NB4 (cell line): Measurements from ENCODE around the gene WFS1.

Source experiments
- DNase-seq: peaks from one replicate; pipeline ENCODE4 v3.0.0; 2010; ENCODE audit warnings: low read depth
- H3K4me3 ChIP-seq: one replicate; pipeline ENCODE4 v1.5.1; 2011; ENCODE audit warnings: mild to moderate bottlenecking, low read depth, low read length, moderate library complexity
- MYC ChIP-seq: IDR thresholded peaks from 2 replicates; pipeline ENCODE4 v1.6.1; 2011; ENCODE audit warnings: low read depth, low read length
- POLR2A ChIP-seq: IDR thresholded peaks from 2 replicates; pipeline ENCODE4 v1.6.1; 2011; ENCODE audit warnings: mild to moderate bottlenecking; ENCODE audit not compliant: insufficient read length; ENCODE audit errors: extremely low read depth
- TF ChIP-seq, protein P1 (sequence below): IDR thresholded peaks from one replicate; pipeline ENCODE4 v1.5.1; 2012; ENCODE audit warnings: low read depth, low read length
- TF ChIP-seq, protein P2 (sequence below): IDR thresholded peaks from 2 replicates; pipeline ENCODE4 v1.6.1; 2011; ENCODE audit warnings: low read depth, low read length

WFS1 gene, protein sequence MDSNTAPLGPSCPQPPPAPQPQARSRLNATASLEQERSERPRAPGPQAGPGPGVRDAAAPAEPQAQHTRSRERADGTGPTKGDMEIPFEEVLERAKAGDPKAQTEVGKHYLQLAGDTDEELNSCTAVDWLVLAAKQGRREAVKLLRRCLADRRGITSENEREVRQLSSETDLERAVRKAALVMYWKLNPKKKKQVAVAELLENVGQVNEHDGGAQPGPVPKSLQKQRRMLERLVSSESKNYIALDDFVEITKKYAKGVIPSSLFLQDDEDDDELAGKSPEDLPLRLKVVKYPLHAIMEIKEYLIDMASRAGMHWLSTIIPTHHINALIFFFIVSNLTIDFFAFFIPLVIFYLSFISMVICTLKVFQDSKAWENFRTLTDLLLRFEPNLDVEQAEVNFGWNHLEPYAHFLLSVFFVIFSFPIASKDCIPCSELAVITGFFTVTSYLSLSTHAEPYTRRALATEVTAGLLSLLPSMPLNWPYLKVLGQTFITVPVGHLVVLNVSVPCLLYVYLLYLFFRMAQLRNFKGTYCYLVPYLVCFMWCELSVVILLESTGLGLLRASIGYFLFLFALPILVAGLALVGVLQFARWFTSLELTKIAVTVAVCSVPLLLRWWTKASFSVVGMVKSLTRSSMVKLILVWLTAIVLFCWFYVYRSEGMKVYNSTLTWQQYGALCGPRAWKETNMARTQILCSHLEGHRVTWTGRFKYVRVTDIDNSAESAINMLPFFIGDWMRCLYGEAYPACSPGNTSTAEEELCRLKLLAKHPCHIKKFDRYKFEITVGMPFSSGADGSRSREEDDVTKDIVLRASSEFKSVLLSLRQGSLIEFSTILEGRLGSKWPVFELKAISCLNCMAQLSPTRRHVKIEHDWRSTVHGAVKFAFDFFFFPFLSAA

DNA sequence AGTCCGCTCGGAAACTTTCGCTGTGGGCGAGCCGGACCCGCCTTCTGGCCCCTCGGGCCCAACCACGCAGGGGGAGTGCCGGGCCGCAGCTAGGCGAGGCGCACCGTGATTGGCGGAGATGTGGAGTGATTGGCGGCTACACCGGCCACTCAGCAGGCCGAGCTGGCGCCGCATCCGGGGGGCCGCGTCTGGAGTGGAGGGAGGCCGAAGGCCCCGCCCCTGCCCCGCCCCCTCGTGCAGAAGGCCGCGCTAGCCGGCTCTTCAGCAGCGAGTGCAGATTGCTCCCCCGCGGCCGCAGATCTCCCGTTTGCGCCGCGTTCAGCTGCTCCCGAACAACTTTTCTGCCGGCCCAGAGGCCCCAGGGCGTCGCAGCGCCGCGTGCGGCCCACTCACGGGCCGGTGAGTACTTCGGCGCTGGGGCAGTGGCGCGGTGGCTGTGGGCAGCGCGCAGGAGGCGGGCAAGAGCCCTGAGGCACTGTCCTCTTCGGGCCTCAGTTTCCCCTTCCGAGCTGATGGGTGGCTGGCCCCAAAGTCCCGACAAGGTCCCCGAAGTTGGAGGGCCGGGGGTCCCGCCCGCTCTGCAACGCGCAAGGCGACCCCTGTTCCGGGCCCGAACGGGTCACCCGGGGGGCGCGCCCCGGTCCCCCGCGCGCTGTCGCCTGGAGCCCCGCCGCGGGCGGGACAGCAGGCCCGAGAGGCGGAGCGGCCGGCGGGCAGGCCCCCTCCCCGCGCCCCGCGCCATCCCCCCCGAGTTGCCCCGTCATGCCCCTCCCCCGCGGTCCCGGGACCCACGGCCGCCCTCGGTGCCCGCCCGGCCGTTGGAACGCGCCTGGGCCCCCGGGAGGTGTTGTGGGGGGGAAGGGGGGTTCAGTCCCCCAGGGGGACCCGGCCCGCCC lies at the start of gene WFS1:
TSS of gene WFS1 (plus strand) at position 235 of the 896 bp plus-strand sequence. CDS start 7,606 bp downstream, outside the sequence.
- H3K4me3 ChIP-seq: no peak within 1 kb of the TSS
- no peak for DNase-seq
- TF ChIP-seq POLR2A (no peak), MYC (no peak)
- TF ChIP-seq, protein P1, sequence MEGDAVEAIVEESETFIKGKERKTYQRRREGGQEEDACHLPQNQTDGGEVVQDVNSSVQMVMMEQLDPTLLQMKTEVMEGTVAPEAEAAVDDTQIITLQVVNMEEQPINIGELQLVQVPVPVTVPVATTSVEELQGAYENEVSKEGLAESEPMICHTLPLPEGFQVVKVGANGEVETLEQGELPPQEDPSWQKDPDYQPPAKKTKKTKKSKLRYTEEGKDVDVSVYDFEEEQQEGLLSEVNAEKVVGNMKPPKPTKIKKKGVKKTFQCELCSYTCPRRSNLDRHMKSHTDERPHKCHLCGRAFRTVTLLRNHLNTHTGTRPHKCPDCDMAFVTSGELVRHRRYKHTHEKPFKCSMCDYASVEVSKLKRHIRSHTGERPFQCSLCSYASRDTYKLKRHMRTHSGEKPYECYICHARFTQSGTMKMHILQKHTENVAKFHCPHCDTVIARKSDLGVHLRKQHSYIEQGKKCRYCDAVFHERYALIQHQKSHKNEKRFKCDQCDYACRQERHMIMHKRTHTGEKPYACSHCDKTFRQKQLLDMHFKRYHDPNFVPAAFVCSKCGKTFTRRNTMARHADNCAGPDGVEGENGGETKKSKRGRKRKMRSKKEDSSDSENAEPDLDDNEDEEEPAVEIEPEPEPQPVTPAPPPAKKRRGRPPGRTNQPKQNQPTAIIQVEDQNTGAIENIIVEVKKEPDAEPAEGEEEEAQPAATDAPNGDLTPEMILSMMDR: no peak
- TF ChIP-seq, protein P2, sequence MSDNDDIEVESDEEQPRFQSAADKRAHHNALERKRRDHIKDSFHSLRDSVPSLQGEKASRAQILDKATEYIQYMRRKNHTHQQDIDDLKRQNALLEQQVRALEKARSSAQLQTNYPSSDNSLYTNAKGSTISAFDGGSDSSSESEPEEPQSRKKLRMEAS: no peak

DNA sequence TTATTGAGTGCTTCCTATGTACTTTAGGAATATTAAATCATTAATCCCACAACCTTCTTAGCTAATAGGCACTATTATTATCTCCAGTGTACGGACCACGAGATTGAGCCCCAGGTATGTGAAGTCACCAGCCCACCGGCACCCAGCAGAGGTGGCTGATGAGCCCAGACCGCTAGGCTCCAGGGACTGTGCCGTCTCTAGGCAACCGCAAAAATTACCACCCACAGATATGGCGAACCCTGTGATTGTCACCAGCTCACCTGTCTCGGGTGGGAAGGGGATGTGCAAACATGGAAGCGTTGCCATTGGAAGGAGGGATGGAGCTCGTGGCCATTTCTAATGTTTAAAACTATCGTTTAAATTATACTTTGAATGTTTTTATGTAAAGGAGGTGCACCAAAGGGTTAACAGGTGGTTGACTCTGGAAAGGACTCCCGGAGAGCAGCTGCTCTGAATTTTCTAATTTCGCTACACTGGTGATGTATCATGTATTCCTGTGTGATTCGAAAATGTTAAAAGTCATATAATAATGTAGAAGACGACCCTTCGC lies 48.3 kb upstream of the WFS1 start:
- no peak for TF ChIP-seq POLR2A
- TF ChIP-seq, protein P2: no peak
- no peak for DNase-seq
- H3K4me3 ChIP-seq: no peak overlapping the region

DNA sequence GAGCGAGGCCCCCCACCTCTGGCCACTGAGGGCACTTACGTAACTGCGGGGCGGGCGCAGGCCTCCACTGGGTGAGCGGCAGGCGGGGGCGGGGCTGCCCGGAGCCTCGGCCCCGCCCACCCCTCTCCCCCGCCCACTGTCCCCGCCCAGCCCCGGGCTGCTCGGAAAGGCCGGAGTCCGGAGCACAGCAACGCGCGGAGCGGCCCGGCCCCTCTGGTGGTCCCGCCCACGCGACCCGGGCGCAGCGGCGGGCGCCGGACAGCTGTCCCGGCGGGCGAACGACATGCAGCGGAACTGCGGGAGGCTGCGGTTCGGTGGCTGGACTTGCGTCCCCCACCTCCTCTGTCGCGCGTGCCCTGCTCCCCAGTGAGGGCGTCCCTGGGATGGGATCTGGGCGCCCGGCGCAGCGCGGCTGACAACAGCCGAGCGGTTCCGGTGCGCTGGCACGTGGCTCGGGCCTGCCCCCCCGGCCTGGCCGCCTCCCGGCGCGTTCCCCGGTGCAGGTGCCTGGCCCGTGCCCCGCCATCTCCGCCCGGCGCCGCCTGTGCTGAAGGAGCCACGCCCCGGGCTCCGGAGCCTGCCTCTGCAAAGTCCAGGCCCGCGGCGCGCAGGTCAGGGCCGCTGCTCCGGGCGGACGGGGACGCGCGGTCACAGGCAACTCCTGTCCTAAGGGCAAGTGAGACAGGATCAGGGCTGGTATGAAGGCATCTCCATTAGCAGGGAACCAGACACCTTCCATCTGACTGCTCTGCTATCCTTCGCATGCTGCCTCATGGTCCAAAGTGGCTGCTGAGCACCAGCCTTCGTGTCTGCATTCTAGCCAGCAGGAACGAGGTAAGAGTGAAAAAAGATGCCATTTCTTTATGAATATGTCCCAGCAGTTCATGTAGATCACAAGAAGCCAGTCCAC lies 47.5 kb upstream of the WFS1 start:
- TF ChIP-seq MYC (no peak), POLR2A (no peak)
- TF ChIP-seq, protein P1: no peak
- TF ChIP-seq, protein P2: no peak
- DNase-seq: no peak
- no peak overlapping the region for H3K4me3 ChIP-seq

DNA sequence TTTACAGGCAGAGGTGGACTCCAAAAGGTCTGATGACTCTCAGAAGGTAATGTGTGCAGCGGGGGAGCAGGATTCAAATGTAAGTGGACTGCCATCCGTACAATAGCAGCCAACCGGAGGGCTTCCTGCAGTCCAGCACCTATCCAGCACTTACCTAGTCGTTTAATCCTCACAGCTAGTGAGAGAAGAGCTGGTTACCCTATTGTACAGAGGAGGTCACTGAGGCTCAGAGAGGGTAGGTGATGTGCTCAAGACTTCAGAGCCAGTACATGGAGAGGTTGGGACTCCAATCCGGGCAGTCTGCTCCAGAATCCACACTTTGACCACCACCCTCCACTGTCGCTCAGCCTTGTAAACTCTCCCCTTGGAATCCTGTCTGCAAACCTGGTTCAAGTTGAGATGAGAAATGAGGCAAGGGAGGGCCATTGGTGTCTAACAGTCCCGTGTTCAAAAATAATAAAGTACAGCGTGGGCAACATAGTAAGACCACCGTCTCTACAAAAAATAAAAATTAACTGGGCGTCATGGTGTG lies 46.8 kb upstream of the WFS1 start:
- TF ChIP-seq, protein P2: no peak
- TF ChIP-seq POLR2A (no peak), MYC (no peak)
- TF ChIP-seq, protein P1: no peak
- H3K4me3 ChIP-seq: no peak overlapping the region
- DNase-seq: no peak

DNA sequence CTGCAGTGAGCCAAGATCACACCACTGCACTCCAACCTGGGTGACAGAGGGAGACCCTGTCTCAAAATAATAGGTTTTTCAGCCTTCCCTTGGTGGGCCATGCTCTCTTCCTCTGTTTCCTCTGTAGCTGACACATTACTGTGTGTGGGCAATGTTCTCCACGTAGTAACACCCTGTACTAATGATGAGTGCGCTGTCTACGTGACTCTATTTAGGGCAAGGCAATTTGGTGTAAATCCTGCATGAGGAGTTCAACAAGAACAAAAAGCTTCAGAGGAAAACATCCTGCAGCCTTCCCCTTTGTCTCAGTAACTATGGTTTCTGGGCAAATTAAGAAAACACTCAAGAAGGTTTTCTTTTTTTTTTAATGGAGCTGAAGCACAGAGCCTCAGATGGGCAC lies 44.9 kb upstream of the WFS1 start:
- TF ChIP-seq MYC (no peak), POLR2A (no peak)
- TF ChIP-seq, protein P1: no peak
- TF ChIP-seq, protein P2: no peak
- no peak overlapping the region for H3K4me3 ChIP-seq
- no peak for DNase-seq
